ENCODE measurements around the gene CD1C.
"Not testable (repeated sequence)": the region's sequence is repeated elsewhere in the genome, so short reads cannot be mapped to it uniquely, and the experiment has no call there.

CD1C gene

GRCh38 chr1:158289811-158290210 is at the start of gene CD1C:
Gene CD1C, plus strand, starts transcription at chr1:158289923. Its CDS starts 142 bp downstream, at chr1:158290065.
- no peak for DNase-seq (ENCODE audit: low read depth)

GRCh38 chr1:158246650-158247049 is 43.1 kb upstream of the CD1C start:
- DNase-seq (ENCODE audit: low read depth), result no peak

GRCh38 chr1:158248118-158248517 is 41.6 kb upstream of the CD1C start:
- DNase-seq (ENCODE audit: low read depth), result no peak

- DNase-seq (ENCODE audit: low read depth), result no peak
Measured at GRCh38 chr1:158248771-158249170, 41.0 kb upstream of the CD1C start.

GRCh38 chr1:158249646-158250045 is 40.1 kb upstream of the CD1C start:
- DNase-seq (ENCODE audit: low read depth), result no peak

GRCh38 chr1:158251163-158251562 is 38.6 kb upstream of the CD1C start:
- DNase-seq (ENCODE audit: low read depth), result no peak

- DNase-seq (ENCODE audit: low read depth), result no peak
Measured at GRCh38 chr1:158255656-158256055, 34.1 kb upstream of the CD1C start.

GRCh38 chr1:158256747-158257146 is 33.0 kb upstream of the CD1C start:
- DNase-seq (ENCODE audit: low read depth), result not testable (repeated sequence)

- no peak for DNase-seq (ENCODE audit: low read depth)
Measured at GRCh38 chr1:158257888-158258287, 31.8 kb upstream of the CD1C start.

- DNase-seq (ENCODE audit: low read depth), result no peak
Measured at GRCh38 chr1:158259117-158259516, 30.6 kb upstream of the CD1C start.

GRCh38 chr1:158272681-158273080 is 17.0 kb upstream of the CD1C start:
- no peak for DNase-seq (ENCODE audit: low read depth)

GRCh38 chr1:158274797-158275196 is 14.9 kb upstream of the CD1C start:
- no peak for DNase-seq (ENCODE audit: low read depth)

- not testable (repeated sequence) for DNase-seq (ENCODE audit: low read depth)
Measured at GRCh38 chr1:158282421-158282820, 7.3 kb upstream of the CD1C start.

GRCh38 chr1:158283965-158284364 is 5.8 kb upstream of the CD1C start:
- DNase-seq (ENCODE audit: low read depth), result no peak

GRCh38 chr1:158285756-158286241 is 3.9 kb upstream of the CD1C start:
- no peak for DNase-seq (ENCODE audit: low read depth)

- no peak for DNase-seq (ENCODE audit: low read depth)
Measured at GRCh38 chr1:158286487-158286886, 3.2 kb upstream of the CD1C start.

- DNase-seq (ENCODE audit: low read depth), result no peak
Measured at GRCh38 chr1:158286941-158287346, 2.8 kb upstream of the CD1C start.

- no peak for DNase-seq (ENCODE audit: low read depth)
Measured at GRCh38 chr1:158290321-158290844, 660 bp downstream of the CD1C start.

- no peak for DNase-seq (ENCODE audit: low read depth)
Measured at GRCh38 chr1:158295791-158296190, 6.1 kb downstream of the CD1C start.

GRCh38 chr1:158310623-158311022 is 20.9 kb downstream of the CD1C start:
- no peak for DNase-seq (ENCODE audit: low read depth)

GRCh38 chr1:158311066-158311465 is 21.3 kb downstream of the CD1C start:
- no peak for DNase-seq (ENCODE audit: low read depth)

GRCh38 chr1:158323866-158324265 is 34.1 kb downstream of the CD1C start:
- DNase-seq (ENCODE audit: low read depth), result no peak

GRCh38 chr1:158324395-158324794 is 34.7 kb downstream of the CD1C start:
- DNase-seq (ENCODE audit: low read depth), result no peak

GRCh38 chr1:158327481-158327880 is 37.8 kb downstream of the CD1C start:
- no peak for DNase-seq (ENCODE audit: low read depth)

GRCh38 chr1:158328426-158328825 is 38.7 kb downstream of the CD1C start:
- DNase-seq (ENCODE audit: low read depth), result no peak

Measured in activated gamma-delta T cell treated with anti-CD3 and anti-CD28 coated beads, Interleukin-2, amount 50 U/mL, for 16 hours (primary cell).